ENCODE measurements around the gene DEFB123.
"Not testable (repeated sequence)": the region's sequence is repeated elsewhere in the genome, so short reads cannot be mapped to it uniquely, and the experiment has no call there.

Gene DEFB123

DNA sequence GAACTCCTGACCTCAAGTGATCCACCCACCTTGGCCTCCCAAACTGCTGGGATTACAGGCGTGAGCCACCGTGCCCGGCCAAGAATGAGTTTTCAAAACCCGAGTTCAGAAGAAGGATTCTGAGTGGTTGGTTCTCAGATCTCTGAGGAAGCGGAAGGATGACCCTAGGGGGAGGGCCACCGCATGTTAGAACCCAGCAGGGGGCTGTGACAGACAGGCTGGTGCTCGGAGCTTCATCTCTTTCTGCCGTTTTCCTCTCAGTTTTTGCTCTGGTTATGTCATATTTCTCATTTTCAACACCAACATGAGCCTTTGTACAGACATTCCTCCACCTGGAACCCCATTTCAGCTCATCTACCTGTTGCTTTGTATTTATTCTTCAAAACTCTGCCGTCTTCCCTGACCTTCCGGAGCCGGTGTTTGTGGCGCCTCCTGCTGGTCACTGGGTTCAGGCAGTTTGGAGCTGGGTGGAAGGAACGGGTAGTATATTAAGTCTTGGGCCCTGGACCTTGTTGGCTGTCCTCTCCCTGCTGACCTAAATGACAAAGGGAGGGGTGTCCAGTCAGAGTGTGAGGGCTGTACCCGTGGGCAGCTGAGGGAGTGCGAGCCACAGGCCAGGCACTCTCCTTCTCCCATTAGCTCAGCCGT lies at the start of gene DEFB123:
TSS of gene DEFB123 (plus strand) at position 621 of the 648 bp plus-strand sequence. CDS start 67 bp downstream, outside the sequence.
- no peak for DNase-seq (ENCODE audit: low spot score)

- DNase-seq (ENCODE audit: low spot score), result no peak
These were observed 47.6 kb upstream of the DEFB123 start for GRCh38 chr20:31392836-31393235.

DNA sequence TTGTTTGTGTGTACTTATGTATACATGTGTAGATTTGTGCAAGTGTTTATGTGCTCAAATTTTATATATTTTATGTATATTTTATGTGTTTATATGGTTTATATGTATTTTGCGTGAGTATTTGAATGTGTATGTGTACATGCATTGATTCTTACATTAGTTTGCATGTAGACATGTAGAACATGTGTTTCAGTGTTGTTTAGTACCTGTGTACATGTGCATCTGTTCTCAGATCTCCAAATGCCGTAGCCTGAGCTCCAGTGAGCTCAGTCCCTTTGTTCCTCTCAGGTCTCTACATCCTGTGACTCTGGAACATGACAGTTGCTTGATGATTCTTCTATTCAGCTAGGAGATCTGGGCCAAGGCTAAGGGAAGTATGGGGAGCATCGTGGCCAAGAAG lies 45.5 kb upstream of the DEFB123 start:
- DNase-seq (ENCODE audit: low spot score), result no peak

GRCh38 chr20:31403886-31404285 lies 36.5 kb upstream of the DEFB123 start:
- no peak for DNase-seq (ENCODE audit: low spot score)

DNA sequence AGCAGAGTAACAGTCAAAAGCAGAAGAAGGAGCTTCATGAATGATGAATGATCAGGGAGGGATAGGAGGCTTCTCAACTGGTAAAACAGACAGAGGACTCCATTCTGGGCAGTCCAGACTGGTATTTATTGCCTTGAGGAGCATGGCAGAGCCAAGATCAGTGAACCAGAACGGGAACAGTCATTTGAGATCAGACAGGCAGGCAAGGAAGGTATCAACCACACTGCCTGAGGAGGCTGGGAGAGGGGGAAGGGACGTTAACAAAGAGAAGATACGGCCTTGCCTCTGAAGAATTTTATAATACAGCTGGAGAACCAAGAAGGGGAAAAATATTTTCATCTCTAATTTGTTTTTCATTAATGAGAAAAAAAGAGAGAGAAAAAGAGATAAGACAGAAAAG lies 34.3 kb upstream of the DEFB123 start, which contains the start of gene DEFB121:
TSS of gene DEFB121 (minus strand) at position 101 of the 400 bp plus-strand sequence. CDS start at position 38, 63 bp downstream.
- DNase-seq (ENCODE audit: low spot score), result no peak

DNA sequence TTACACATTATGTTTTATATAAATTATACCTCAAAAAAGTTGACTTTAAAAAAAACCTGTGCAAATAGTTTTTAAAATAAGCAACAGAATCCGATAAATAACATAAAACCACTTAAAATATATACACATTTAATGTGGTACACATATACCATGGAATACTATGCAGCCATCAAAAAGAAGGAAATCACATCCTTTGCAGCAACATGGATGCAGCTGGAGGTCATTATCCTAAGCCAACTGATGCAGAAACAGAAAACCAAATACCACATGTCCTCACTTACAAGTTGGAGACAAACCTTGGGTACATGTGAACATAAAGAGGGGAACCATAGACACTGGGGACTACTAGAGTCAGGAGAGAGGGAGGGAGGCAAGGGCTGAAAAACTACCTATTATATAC lies 30.4 kb upstream of the DEFB123 start:
- no peak for DNase-seq (ENCODE audit: low spot score)

- no peak for DNase-seq (ENCODE audit: low spot score)
These were observed 26.1 kb upstream of the DEFB123 start for GRCh38 chr20:31414381-31414780.

DNA sequence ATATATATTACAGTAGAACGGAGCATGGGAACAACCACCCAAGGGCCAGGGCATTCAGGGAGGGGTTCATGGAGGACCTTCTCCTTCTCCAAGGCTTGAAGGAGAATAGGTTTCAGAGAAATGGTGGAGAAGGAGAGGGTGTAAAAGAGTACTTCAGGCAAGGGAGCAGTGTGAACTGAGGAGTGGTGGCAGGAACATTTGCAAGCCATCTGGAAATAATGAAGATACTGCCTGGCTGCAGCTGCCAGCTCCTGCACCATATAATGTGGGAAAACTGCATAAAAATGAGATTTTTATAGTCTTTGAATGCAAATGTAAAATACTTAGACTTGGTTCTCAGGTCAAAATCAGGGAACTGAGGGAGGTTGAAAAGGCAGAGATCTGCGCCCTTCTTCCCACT lies 24.8 kb upstream of the DEFB123 start:
- no peak for DNase-seq (ENCODE audit: low spot score)

GRCh38 chr20:31418307-31418706 lies 22.1 kb upstream of the DEFB123 start:
- DNase-seq (ENCODE audit: low spot score), result no peak

DNA sequence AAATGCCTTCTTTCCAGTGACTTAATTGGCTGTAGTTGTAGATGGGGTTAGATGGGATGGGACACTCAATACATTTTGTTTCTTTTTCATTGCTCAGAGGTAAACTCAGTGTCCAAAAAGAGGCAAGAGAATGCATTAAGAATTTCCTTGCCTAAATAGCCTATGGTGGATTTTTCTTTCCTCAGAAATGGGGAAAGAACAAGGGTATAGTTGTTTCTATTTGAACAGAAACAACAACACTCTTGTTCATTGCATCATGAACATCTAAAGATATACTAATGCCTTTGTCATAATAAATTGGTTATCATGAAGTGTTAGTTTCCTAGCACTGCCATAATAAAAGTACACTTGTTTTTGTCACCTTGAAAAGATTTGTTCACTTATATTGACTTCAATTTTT lies 14.6 kb upstream of the DEFB123 start:
- no peak for DNase-seq (ENCODE audit: low spot score)

DNA sequence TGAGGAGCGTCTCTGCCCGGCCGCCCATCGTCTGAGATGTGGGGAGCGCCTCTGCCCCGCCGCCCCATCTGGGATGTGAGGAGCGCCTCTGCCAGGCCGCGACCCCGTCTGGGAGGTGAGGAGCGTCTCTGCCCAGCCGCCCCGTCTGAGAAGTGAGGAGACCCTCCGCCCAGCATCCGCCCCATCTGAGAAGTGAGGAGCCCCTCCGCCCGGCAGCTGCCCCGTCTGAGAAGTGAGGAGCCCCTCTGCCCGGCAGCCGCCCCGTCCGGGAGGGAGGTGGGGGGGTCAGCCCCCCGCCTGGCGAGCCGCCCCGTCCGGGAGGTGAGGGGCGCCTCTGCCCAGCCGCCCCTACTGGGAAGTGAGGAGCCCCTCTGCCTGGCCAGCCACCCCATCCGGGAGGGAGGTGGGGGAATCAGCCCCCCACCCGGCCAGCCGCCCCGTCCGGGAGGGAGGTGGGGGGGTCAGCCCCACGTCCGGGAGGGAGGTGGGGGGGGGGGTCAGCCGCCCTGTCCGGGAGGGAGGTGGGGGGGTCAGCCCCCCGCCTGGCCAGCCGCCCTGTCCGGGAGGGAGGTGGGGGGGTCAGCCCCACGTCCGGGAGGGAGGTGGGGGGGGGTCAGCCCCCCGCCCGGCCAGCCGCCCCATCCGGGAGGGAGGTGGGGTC lies 13.4 kb upstream of the DEFB123 start:
- DNase-seq (ENCODE audit: low spot score), result not testable (repeated sequence)

- not testable (repeated sequence) for DNase-seq (ENCODE audit: low spot score)
These were observed 12.9 kb upstream of the DEFB123 start for GRCh38 chr20:31427576-31427975.

GRCh38 chr20:31430568-31431115 lies 9.8 kb upstream of the DEFB123 start:
- no peak for DNase-seq (ENCODE audit: low spot score)

DNA sequence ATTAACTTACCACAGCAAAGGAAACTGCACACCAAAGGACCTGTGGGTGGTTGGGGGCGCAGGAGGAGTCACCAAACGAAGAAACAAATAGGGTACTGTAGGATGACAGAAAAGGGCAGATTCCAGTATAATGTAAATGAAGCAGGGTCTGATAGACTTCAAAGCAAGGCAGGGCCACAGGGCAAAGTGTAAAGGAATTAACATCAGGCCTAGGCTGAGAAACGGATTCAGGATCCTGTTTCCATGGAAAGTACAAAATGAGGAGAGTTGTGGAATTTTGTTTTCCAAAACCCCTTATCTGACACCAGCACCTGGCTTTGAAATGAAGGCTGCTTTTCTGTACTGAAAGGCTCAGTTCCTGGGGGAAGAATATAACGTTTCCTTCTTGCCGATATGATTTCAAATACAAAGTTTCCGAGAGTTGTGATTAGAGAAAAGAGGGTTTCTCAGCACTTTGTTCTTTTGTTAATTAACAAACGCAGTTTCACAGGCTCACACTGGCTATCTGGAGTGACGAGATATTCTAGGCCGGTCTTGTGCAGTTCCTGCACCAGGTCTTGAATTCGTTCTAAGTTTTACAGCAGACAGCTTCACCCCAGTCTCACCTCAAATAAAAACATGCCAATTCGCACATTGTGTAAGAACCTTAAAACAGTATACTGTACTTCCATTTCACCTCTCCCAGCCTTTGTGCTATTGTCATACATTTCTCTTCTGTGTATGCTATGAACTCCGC lies 5.8 kb downstream of the DEFB123 start:
- DNase-seq (ENCODE audit: low spot score), result no peak

DNA sequence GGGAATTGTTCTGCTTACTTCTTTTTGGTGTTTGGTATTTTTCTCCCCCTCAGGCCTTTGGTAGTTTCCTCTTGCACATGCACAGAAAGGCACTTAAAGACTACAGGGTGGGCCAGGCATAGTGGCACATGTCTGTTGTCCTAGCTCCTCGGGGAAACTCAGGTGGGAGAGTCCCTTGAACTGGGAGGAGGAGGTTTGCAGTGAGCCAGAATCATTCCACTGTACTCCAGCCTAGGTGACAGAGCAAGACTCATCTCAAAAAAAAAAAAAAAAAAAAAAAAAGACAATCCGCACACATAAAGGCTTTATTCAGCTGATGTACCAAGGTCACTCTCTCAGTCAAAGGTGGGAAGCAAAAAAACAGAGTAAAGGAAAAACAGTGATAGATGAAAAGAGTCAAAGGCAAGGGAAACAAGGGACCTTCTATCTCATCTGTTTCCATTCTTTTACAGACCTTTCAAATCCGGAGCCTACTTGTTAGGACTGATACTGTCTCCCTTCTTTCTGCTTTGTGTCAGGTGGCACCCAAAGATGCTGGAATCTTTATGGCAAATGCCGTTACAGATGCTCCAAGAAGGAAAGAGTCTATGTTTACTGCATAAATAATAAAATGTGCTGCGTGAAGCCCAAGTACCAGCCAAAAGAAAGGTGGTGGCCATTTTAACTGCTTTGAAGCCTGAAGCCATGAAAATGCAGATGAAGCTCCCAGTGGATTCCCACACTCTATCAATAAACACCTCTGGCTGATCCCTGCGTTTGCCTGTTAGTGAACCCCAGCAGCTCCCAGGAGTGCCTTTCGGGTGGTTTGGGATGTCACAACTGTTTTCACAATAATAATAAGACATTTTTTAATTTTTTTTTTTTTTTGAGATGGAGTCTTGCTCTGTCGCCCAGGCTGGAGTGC lies 9.3 kb downstream of the DEFB123 start:
- no peak for DNase-seq (ENCODE audit: low spot score)

DNA sequence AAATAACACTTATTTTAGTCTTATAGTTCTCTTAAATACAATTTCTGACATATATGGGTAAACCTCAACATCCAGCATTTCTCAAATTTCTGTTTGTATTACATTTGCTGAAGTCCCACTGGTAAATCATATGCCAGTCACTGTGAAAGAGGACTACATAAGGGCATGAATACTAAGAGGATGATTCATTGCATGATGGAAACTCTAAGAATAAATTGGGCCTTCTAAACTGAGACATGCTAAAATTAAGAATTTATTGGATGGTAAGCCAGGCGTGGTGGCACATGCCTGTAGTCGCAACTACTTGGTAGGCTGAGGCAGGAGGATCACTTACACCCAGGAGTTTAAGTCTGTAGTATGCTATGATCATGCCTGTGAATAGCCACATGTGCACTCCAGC lies 12.1 kb downstream of the DEFB123 start:
- DNase-seq (ENCODE audit: low spot score), result no peak

GRCh38 chr20:31454361-31454760 lies 13.9 kb downstream of the DEFB123 start:
- DNase-seq (ENCODE audit: low spot score), result no peak

DNA sequence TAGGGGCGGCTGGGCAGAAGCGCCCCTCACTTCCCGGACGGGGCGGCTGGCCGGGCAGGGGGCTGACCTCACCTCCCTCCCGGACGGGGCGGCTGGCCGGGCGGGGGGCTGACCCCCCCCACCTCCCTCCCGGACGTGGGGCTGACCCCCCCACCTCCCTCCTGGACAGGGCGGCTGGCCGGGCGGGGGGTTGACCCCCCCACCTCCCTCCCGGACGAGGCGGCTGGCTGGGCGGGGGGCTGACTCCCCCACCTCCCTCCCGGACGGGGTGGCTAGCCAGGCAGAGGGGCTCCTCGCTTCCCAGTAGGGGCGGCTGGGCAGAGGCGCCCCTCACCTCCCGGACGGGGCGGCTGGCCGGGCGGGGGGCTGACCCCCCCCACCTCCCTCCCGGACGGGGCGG lies 30.5 kb downstream of the DEFB123 start:
- not testable (repeated sequence) for DNase-seq (ENCODE audit: low spot score)

DNA sequence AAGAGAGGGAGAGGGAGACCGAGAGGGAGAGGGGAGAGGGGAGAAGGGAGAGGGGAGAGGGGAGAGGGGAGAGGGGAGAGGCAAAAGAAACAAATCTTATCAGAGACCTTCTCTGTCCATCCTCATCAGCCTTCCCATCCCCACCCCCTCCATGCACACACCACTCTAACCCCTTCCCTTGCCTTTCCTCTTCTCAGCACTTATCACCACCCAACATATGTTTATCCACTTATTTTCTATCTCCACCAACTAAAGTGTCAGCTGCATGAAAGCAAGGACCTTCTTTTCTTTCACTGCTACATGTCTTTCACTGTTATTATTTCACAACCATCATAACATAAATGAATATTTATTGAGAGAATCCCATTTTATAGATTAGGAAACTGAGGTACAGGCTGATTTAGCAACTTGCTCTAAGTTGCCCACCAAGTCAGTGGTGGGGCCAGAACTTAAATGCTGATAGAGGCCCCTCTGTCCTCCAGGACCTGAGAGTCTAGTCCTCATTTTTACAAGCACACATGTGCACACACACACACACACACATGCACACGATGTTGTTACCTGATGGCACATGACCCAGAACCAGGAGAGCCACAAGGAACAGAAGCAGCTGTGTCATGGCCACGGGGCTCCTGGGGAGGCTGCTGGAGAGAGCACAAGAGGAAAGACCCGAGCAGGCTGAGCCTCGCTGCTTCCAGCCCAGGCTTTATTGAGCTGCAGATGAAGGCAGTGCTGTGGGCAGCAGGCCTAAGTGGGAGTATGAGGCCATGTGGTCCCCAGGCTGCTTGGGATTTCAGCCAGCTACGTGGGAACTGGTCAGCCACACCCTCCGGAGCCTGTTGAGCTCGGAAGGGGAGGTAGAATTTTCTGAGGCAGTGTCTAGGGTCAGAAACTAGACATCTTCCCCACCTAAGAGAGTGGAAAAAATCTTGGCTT lies 32.2 kb downstream of the DEFB123 start:
- no peak for DNase-seq (ENCODE audit: low spot score)

DNA sequence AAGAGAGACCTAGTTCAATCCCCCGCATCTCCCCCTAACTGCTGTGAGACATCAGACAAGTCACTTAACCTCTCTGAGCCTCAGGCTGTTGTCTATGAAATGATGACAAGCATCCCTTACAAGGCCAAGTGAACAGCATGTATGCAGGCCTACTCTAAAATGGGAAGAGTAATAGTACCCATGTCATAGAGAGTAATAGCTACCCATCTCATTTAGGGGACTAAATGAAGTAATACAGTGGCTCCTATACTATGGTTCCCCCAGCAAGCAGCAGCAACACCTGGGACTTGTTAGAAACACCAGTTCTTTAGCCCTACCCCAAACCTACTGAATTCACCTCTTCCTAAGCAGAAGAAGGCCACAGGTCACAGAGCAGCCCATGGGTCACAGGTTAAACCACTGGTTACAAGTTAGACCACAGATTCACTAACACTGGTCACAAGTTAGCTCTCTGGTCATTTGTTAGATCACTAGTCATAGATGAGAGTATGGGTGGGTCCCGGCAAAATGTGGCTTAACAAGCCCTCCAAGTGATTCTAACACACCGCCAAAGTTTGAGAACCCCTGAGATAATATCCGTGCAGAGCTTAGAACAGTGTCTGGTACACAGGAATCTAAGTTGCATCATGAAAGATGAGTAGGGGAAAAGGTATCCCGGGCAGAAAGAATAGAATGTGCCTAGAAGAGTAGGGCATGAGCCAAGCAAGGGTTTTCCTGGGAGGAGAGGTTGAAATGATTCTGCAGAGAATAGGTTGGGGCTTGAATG lies 33.1 kb downstream of the DEFB123 start:
- no peak for DNase-seq (ENCODE audit: low spot score)
